Iris pigment epithelial cell (primary cell): ENCODE results near the gene PDGFA.

Source experiments
- DNase-seq: peaks from one replicate; pipeline ENCODE4 v3.0.0-alpha.2; 2011; ENCODE audit warnings: low read depth

Gene PDGFA

DNA sequence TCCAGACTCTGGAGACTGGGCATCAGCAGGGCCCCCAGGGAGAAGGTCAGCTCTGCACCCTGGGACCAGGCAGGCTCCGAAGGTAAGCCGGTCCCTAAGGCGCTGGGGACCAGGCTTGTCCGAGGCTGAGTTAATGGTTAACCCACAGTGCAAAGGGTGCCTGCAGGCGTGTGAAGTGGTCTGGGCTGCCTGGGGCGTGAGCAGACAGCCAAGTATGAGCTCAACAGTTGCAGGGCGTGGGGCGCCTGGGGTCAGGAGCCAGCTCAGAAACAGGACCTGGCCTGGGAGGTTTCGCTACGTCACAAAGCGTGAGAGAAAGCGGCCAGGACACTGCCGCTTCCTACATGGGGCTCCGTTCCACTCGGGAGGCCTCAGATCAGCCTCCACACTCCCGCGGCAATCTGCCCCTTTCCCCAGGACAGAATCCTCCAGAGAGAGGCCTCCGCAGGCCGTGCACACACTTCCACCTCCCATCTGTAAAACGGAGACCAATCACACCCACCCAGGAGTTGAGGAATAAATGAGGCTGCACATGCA, 16.0 kb downstream of the PDGFA start:
- DNase-seq = no peak

DNA sequence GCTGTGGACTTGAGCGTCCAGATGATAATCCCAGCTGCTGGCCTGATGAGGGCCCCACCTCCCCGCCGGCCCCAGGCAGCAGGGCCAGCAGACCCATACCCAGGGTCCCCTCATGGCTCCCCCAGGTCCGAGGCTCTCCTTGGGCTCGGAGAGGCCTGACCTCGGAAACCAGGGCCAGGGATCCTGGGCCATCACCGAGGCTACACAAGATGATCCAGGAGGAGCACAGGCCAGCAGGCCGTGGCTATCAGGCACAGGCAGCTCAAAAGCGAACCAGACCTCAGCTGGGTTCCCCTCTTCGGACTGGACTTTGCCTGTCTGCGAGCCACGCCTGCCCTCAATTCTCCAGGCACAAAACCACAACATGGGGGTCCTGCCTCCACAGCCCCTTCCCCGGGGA, 17.4 kb downstream of the PDGFA start:
- no peak for DNase-seq

DNA sequence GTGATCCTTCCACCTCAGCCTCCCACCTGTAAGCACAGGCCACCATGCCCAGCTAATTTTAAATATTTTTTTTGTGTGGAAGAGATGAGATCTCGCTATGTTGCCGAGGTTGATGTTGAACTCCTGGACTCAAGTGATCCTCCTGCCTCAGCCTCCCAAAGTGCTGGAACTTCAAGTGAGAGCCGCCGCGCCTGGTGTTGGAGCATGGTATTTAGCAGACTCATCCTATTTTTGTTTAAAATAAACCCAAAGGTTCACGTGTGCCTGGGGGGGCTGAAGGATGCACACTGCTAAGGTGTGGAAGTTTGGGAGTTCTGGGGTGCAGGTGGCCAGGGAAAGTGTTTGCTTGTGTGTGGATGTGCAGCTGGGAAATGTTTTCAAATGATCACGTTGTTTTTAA, 18.1 kb downstream of the PDGFA start:
- DNase-seq = no peak

DNA sequence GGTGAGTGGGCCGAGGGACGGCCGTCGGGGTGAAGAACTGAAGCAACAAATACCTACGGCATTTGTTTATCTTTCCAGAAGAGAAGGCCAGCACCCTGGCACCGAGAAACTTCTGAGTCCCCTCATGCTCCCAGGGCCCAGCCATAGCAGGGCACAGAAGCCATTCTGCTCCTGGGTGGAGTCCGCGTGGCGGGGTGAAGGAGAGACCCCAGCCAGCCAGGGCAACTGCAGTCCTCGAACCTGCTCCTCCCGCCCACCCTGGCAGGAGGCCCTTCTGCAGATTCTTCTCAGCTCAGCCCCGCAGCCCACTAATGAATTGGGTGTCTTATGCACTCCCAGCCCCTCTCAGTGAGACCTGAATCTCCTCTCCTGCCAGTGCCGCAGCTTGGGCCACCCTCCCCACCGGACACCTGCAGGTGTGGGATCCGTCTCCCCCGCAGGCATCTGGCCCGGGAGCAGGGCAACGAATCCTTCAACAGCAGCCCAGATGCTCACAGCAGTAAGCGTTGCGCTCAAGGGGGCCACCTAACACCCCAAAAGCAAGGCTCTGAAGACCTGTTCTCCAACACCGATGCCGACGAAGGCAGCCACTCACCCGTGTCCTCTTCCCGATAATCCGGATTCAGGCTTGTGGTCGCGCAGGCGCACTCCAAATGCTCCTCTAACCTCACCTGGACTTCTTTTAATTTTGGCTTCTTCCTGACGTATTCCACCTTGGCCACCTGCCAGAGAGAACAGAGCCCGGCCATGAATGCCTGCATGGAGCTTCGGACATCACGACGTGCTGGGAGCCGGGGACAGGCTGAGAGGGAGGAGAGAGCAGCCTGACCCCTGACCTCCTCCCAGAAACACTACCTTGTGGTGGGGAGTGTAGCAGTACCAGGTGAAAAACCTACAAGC, 18.9 kb downstream of the PDGFA start:
- no peak for DNase-seq

DNA sequence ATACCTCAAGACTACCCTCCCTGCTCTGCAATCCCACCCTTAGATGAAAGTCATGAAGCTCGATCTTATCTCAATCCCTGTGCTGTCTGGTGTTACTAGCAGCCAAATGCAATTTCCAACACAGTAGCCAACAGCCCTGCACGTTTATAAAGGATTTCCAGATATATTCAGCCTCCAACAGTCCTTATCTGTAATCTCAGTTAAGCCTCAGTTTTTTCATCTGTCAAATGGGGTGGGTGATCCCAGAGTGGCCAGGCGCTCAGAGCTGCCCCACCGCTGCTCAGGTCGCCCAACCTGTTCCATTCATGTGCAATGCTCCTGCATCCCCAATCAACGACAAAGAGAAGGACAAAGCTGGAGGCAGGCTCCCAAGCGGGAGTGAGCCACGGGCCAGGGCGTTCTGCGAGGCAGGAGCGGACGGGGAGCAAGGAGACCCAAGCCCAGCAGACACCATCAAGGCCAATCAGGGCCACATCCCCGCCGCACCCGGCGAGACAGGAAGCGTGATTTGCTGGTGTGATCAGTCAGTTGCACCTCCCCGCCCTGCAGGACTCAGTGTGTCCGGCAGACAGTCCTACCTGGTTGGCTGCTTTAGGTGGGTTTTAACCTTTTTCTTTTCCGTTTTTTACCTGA, 19.7 kb downstream of the PDGFA start:
- DNase-seq = no peak

DNA sequence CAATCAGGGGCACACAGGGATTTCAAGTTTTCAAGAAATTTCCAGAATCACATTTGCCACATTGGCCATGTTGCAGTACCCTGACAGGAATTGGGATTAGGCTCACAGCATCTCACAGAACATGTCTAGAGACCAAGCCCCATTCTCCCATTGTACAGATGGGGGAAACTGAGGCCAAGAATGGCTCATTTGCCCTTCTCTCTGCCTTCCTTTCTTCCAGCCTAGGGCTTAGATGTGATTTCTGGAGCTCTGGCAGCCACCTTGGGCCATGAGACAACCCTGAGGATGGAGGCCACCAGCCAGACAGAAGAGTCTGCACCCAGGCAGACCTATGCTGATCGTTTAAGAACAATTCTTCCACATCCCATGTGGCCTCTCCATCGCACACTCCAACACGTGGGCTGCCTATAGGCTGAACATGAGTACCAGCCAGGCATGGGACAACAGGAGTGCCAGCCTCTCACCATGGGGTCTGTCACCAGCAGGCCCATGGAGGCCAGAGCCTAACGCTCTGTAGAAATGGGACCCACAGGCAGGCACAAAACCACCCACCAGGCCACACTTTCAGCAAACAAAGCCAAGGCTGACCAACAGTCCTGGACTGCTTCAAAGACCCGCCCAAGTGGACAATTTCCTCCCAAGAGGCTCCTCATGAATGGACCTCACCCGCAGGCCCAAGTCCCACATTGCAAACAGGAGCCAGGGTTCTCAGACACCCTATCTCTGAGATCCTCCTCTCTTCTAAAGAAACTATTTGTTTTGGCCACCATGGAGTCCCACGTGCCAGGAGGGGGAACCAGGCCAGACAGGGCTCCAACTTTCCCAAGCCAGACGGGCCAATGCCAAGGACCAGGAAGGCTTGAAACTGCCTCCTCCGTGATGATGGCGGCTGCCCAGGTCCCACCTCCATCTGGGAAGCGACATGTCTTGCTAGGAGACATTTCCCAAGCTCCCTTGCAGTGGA, 20.7 kb downstream of the PDGFA start:
- DNase-seq = no peak

DNA sequence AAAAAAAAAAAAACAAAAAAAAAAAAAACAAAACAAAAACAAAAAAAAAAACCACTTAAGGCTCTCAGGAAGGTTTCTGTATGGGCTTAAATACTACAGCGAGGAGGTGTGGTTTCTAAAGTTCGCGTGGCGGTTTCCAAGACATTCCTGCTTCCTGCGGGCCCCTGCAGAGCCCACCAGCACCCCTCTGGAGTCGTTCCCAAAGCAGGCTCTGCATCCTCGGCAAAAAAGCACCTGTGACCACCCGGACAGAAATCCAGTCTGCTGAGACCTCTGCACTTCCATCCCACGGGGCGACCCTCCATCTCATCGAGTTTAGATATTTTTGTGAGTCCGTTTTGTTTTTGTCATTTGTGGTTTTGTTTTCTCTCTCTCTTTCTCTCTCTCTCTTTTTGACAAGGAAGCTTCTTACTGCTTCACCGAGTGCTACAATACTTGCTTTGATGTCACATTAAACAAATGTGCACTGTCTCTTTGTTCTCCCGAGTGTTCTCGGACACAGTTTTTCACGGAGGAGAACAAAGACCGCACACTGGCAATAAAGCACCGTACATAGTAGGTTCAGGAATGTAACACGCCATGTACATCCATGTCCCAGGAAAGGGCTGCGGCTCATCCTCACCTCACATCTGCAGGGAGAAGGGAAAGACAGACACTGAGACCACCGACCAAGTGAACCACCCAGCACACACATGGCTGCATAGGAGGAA, 21.5 kb downstream of the PDGFA start:
- no peak for DNase-seq

DNA sequence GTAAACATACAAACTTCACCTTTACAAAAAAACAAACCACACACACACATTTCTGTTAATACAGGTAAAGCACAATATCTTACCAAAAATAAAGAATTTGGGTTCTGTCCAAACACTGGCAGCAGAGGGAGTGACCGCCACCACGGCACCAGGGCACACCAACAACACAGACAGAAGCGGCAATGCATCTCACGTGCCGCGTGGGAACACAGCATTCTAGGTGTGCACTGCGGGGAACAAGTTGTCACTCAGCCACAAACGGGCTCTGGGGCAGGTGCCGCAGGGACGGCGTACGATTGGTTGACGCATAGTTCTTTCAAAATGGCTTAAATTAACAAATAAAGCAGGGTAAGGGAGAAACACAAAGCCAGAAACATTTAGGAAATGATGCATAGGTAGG, 22.3 kb downstream of the PDGFA start:
- DNase-seq = no peak

DNA sequence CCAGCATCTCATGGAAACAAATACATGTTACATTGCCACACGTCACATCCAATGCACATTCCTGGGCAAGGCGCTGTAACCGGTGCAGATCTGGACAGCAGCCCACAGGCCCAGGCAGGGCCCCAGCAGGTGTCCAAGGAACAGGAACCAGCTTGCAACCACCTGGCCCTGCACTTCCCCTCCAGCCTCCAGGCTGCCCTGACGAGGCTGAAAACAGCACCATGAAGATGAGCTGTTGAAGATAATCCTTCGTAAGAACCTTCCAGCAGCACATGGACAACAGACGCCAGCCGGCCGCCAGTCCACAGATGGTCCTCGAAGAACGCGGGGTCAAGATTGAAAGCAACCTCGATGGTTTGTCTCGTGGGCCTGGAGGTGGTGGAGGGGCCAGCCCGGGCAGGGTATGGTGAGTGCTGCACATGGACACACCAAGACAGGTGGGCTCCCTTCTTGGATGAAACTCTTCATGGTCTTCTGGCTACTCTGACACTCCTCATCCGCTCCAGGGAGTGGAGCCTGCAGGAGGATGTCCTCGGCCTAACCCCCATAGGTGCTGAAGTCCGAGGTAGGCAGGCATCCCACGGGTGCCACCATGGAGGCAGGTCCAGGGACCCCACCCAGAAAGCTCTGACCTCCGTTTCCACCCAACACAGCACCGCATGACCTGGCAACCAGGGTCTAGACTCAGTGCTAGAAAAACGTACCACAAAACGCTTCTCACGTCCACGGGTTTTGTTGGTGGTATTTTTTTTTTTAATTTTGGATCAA, 22.9 kb downstream of the PDGFA start:
- no peak for DNase-seq

DNA sequence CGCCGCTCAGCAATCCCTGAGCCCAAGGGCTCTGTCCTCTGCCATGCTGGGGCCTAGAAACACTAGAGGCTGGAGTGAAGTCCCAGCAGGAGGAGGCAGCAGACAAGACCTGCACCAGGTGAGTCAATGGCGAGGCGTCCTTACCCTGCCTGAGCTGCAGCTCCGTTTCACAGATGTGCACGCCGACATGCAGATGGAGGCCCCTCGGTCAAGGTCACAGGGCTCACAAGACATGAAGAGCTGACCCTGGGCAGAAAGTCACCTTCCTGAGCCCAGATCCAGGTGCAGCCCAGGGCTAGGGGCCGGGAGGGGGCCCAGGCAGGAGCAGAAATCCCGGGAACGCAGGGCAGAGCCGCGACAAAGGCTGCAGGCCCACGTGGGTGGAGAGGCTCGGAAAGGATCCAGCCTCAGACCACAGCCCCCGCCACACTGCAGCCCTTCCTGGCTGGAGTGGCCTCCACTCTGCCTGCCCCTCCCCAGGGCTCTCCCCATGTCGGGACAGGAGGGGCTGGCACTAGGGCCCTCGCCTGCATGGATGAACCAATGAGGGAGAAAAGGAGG, 23.8 kb downstream of the PDGFA start:
- DNase-seq = no peak

DNA sequence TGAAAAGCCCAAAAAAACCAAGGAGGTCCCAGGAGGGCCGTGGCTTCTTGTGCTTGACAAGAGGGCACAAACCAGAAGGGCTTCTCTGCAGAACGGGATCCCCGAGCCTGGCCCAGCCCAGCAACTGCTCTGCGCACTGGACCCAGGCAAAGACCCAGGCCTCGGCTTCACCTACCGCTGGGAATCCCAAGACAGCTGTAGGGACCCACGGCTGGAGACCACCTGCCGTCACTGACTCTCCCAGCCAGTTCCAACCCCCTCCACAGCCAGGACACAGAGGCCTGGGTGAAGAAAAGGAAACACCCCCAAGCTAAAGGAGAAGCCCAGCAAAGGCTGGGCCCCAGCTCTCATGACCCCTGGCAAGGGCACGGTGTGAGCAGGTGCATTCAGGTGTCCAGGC, 24.3 kb downstream of the PDGFA start:
- DNase-seq = no peak

DNA sequence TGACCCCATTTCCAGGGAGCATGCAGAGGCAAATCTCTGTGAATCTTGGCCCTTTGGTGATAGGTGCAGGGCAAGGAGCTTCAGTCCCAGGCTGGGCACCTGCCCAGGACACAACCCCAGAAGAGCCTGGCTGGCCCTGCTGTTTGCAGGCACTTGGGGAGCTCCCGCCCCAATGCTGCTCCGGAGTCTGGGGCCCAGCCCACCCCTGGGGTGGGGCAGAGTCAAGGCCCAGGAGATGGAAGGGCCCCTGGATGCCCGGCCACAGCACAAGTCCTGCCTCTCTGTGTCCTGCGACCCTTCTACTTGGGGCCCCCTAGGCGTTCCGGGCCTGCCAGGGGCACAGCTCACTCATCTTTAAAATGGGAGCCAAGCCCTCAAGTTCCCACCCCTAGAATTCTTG, 24.7 kb downstream of the PDGFA start:
- DNase-seq = no peak

DNA sequence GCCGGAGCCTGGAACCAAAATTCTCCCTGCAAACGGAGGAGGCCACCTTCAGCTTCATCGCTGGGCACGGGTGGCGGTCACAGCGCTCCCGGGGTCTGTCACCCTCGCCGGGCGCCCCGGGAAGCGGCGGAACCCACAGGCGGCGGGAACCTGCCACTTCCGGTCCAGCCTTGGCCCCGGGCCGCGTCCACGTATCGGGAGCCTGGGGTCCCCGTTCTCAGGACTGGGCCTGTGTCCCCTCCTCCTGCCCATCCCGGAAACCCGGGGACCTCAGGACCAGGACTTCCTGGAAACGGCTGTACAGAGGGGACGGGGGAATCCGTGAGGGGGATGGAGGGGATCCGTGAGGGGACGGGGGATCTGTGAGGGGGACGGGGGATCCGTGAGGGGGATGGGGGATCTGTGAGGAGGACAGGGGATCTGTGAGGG, 25.4 kb downstream of the PDGFA start:
- DNase-seq = no peak

DNA sequence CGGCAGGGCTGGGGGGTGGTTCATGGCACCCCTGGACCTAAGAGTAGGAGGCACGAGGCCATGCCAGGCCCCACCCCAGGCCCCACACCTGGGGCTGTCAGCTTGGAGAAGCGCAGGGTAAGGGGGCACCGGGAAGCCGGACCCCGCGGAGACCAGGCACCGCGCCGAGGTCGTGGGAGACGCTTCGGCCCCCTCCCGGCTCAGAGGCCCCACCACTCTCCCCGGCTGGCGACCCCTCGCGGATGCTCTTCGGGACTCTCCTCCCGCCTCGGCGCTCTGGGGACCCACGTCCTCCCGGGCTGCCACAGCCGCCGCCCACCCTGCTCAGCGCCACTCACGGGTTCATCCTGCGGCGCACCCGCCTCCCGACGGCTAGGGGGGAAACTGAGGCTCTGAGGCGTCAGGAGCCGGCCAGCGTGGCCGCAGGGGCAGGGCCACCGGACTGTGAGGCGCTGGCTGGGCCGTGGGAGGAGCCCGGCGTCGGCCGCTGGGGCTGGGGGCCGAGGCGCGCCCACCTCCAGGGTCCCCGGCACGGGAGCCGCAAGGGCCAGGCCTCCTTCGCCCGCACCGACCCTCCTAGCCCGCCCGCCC, 25.9 kb downstream of the PDGFA start:
- no peak for DNase-seq

DNA sequence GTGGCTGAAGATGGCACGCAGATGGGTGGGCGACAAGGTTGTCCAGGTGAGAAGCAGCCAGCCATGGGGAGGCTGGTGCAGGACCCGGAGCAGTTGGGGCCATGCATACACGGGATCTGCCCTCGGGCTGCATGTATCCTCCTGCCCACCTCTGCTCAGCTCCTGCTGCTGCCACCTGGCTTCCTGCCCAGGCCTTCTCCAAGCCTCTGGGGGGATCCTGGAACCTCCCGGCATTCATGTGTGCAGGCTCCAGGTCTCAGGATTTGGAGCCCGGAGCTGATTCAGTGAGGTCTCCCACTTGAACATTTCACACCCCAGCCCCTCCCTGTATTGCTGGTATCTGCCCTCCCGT, 27.0 kb downstream of the PDGFA start:
- DNase-seq = no peak

DNA sequence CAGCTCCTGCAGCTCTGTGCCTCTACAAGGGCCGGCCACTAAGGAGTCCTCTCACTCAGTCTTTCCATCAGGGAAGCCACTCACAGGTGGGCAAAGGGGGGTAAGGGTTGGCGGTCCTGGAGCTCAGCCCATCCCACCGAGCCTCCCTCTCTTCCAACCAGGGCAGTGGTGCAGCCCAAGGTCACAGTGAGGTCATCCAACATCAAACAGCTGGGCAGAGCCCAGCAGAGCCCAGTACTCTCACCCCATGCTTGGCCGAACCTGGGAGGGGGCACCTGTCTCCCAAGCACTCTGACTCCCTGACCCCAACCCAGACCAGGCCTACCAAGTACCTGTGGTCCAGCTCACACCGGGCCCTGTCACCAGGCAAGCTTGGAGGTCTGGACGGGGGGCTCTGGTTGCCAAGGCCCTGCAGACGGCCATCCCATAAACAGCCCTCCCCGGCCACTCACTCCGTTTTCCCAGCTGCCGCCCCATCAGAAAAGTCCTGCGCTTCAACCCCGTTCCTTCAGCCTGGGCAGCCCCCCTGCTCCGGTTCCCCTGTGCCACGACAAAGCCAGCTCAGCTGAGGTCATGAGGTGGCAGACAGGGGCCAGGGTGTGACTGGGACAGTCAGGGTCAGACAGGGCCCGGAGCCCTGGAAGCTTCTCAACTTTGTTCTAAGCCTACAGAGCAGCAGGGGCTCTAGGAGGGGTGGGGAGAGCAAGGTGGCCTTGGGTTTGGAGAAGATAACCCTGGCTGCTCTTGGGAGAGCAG, 27.5 kb downstream of the PDGFA start:
- no peak for DNase-seq

DNA sequence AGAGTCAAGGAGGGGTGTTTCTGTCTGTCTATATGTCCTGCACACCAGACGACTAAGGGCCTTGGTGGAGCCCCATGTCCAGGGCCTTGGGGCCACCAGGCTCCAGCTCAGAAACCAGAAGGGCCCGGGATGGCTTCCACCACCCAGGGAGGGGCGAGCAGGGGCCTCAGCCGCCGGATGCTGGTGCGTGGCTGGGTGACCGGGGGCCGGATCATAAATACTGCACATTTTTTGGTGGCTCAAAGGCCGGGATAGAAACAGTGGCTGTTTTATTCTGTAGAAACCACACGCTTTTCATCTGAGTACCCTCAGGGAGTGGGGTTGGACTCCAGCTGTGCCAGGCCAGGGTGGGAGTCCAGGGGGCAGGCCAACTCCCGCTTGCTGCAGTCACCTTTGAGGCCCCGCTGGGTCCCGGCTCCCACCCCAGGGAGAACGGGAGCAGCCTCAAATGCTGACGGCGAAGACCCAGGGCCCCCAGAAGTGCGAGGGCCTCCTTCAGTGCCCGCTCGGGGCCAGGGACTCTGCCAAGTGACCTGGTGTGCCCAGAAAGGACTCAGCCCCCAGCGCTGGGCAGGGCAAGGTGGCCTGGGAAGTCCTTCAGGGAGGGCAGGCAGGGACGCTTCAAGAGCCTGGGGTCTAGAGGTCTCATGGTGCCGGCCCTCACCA, 28.2 kb downstream of the PDGFA start:
- no peak for DNase-seq

DNA sequence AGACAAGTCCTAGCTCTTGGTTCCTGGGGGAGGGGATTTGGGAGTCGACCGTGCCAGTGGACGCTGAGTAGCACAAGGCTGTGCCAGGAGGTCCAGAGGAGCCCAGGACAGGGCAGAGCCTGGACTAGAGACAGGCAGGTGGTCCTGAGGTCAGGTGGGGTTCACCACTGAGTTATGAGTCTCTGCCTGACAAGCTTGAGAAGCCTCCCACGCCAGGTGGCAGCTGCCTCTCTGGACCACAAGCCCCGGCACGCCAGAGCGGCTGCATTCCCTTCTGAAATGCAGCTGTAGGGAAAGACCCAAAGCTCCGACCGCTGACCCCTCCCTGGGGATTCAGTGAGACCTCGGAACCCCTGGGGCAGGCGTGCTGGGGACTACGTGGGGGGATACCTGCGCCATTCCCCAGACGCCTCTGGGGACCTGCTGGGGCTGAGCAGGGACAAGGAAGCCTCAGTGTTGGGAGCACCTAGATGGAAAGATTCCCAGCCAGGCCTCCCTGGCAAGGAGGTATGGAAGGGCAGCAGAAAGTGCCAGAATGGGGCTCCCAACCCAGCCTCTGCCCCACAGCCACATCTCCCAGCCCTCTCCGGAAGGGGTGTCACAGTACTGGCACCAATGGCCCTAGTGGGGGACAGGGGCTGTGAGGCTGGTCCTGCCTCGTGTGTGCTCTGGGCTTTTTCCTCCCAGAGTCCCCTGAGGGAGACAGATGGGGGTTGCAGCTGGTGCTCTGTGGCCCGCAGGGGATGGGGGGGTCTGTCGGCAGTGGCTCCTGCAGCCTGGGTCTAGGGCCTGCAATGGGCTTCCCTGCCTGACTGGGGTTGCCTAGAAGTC, 29.0 kb downstream of the PDGFA start:
- DNase-seq = no peak
